Placental epithelial cell (primary cell): ENCODE measurements around the gene OR6A2. TPM values are rescaled to one million over a fixed set of nuclear protein-coding genes. Genes with fewer than 3 reads are reported as not detected.

Experiments
- total RNA-seq: library from RNA; depleted of rRNA; stranded (reverse); fragments of >200 nt; gene quantifications from 2 replicates; pipeline ENCODE4 v1.2.3, GENCODE V29; 2012

Gene OR6A2
- 0.11 and 0.39 TPM in 2 replicates for total RNA-seq

DNA sequence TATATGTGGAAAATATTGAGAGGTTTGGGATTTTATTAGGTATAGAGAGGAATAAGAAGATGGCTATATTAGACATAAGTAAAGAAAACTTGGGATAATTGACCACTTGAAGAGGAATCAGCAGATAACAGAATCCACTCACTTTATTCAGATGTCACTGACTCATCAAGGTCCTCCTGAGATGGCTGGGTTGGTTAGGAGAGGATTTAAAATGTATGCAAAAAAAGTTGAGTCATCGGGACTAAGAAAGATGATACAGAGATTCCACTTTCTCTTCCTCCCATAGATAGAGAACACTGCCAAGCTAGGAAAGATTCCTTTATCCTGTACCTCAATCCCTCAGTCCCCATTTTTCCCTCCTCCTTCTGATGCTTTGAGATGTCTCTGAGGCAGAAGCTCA, at the start of gene OR6A2:
TSS of gene OR6A2 (minus strand) at position 288 of the 400 bp plus-strand sequence. CDS start 3,981 bp downstream, outside the sequence.

DNA sequence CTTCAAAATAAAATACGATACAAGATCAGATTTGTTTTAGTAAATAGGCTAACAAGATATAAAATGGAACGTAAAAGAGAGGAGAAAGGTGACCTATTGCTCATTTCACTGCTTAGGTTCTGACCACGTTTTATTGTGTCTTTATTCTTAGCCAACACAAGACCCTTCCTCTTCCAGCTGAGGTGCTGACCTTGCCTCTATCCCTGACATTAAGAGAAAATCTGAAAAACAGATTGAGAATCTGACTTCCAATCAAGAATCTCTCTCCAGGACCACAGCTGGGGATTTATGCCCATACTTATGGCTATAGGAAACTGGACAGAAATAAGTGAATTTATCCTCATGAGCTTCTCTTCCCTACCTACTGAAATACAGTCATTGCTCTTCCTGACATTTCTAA, 45.9 kb upstream of the OR6A2 start, which contains the start of gene OR10A5:
TSS of gene OR10A5 (plus strand) at position 301 of the 400 bp plus-strand sequence. CDS start at position 301, 0 bp downstream.

DNA sequence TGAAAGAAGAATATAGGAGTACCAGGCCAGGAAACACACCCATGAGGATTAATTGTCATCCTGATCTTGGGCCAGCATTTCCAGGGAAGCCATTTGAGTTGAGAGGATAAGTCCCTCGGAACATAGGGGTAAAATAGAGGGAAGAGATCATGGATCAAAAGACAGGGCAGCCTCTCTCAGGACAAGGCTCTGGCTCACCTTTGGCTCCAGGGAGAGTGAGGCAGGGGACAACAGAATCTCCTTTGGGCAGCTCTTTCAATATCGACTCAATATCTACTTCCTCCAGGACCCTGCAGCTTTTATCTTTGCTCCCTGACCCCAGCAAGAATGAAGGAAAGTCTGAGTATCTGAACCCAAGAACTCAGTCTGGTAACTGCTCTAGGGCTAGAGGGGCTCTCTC, 16.8 kb downstream of the OR6A2 start, which contains the start of gene OR2AG1:
TSS of gene OR2AG1 (plus strand) at position 301 of the 400 bp plus-strand sequence. CDS start 2,018 bp downstream, outside the sequence.

DNA sequence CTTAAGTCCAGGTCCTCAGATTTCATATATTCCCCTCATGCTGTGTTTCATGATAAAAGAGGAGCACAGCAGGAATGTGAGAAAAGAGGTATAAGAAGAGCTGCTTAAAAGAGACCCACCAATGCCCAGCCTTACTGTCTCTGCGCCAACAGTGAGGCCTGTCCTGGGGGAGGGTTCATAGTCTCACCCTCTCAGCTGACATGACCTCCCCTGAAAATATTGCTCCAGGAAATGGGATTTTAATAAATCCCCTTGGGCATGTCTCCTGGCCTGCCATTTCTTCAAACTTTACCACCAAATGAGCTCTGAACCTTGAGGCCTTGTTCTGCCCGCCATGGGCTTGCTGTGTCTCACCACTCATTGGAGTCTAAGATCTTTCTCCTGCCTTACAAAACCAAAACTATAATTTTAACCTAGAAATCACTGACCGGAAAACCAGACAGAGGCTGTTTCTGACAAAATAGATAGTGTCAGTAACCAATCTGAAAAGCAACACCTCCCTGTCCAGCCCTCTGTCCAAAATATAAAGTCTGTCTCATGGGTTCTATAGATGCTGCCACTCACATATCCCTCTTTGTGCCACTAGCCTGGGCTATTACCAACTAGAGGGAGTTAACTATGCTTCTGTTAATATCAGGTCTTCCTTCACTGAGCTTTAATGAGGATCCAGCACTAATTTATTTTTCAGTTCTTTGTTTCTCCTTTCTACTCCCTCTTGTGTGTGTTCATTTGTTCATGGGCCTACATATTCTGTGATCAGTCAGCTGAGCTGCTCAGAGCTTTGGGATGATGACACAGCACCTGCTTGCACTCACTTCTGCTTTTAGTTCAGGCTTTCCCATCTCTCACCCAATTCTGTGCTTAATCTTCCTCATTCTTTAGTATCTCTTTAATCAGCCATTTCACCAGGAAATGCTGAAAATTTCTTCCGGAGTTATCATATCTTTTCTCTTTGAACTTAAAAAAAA, 27.3 kb downstream of the OR6A2 start, which contains the start of gene OR2AG2:
TSS of gene OR2AG2 (minus strand) at position 51 of the 968 bp plus-strand sequence. CDS start 3,019 bp downstream, outside the sequence.

Other genes starting within 250 kb of the OR6A2 start
- gene RRP8, start 196.1 kb downstream of the OR6A2 start, total RNA-seq = 7.5 and 10.4 TPM in 2 replicates
- gene ILK, start 195.9 kb downstream of the OR6A2 start, total RNA-seq = 124 and 169 TPM in 2 replicates
- 23.6 and 35.0 TPM in 2 replicates for gene TAF10, start 187.5 kb downstream of the OR6A2 start, total RNA-seq
- 40.0 and 51.0 TPM in 2 replicates for gene TPP1, start 180.3 kb downstream of the OR6A2 start, total RNA-seq
- gene DCHS1, start 143.9 kb downstream of the OR6A2 start, total RNA-seq = 0.33 and 8.2 TPM in 2 replicates
- 36.5 and 37.7 TPM in 2 replicates for gene MRPL17, start 116.3 kb downstream of the OR6A2 start, total RNA-seq
- 0.11 and 0.39 TPM in 2 replicates for gene OR2AG2, start 27.7 kb downstream of the OR6A2 start, total RNA-seq
- not detected in 2 replicates for gene OR2AG1, start 16.7 kb downstream of the OR6A2 start, total RNA-seq
- not detected in 2 replicates for gene OR10A5, start 46.0 kb upstream of the OR6A2 start, total RNA-seq
- not detected in 2 replicates for gene OR10A2, start 63.4 kb upstream of the OR6A2 start, total RNA-seq
- gene OR10A4, start 76.9 kb upstream of the OR6A2 start, total RNA-seq = not detected in 2 replicates
- gene OR2D2, start 92.8 kb upstream of the OR6A2 start, total RNA-seq = 0.22 and 0.79 TPM in 2 replicates
- not detected in 2 replicates for gene OR2D3, start 121.3 kb upstream of the OR6A2 start, total RNA-seq
- 2.7 and 3.9 TPM in 2 replicates for gene ZNF215, start 126.7 kb upstream of the OR6A2 start, total RNA-seq
- gene ZNF214, start 220.7 kb upstream of the OR6A2 start, total RNA-seq = 1.7 and 4.3 TPM in 2 replicates
- under 0.01 TPM in 1 of 2 replicates, not detected in the other for gene NLRP14, start 220.8 kb upstream of the OR6A2 start, total RNA-seq